GM13977 (cell line): ENCODE data around the gene ANKS3.

Experiments used
- DNase-seq: peaks from one replicate; pipeline ENCODE4 v3.0.0; 2012; ENCODE audit warnings: low spot score
- CTCF ChIP-seq: IDR thresholded peaks from 2 replicates; pipeline ENCODE4 v1.5.1; 2012; ENCODE audit warnings: mild to moderate bottlenecking, control low read depth; ENCODE audit not compliant: insufficient read depth; ENCODE audit errors: extremely low read depth, missing control alignments
- in situ Hi-C: fragments of 300-500 bp; cut with MboI; formaldehyde crosslinking; loops from one replicate; pipeline ENCODE4 v1.12.0; 2022; ENCODE audit warnings: low sequenced_read_pairs, low pct_unique_long_range_greater_than_20kb, mixed read lengths, inconsistent platforms; ENCODE audit not compliant: unreplicated experiment

Gene ANKS3

GRCh38 chr16:4664538-4665418 lies 69.3 kb downstream of the ANKS3 start:
- in situ Hi-C loops = no loop called here
- peak; percentile 69 for DNase-seq
- TF ChIP-seq CTCF = no peak

GRCh38 chr16:4663777-4664465 lies 70.2 kb downstream of the ANKS3 start:
- no peak for DNase-seq
- TF ChIP-seq CTCF = no peak
- in situ Hi-C loops = no loop called here

- no peak for TF ChIP-seq CTCF
- DNase-seq = no peak
- in situ Hi-C loops = no loop called here
Measured at GRCh38 chr16:4663465-4663776, 70.7 kb downstream of the ANKS3 start.

GRCh38 chr16:4661661-4662060 lies 72.4 kb downstream of the ANKS3 start:
- no peak for DNase-seq

GRCh38 chr16:4660454-4661007 lies 73.5 kb downstream of the ANKS3 start:
- TF ChIP-seq CTCF = no peak
- in situ Hi-C loops = no loop called here
- DNase-seq = peak; percentile 87

More at GRCh38 chr16:4661661-4662060, 72.4 kb downstream of the ANKS3 start:
- in situ Hi-C loops = no loop called here
- no peak for TF ChIP-seq CTCF

- DNase-seq = no peak
- in situ Hi-C loops = no loop called here
- no peak for TF ChIP-seq CTCF
Measured at GRCh38 chr16:4659363-4660353, 74.4 kb downstream of the ANKS3 start.
